A549 (cell line): ENCODE data around the gene ERCC8.

Experiments
- JUN ChIP-seq, 2 experiments: fragments of >200 bp; sonication (Bioruptor Twin); formaldehyde crosslinking; IDR thresholded peaks; 2 replicates in 1 of 2; 3 replicates in 1 of 2; pipeline ENCODE4 v1.6.1; 2016 to 2017
- RAD21 ChIP-seq, 2 experiments: fragments of >200 bp in 1 of 2; sonication (Bioruptor Twin) in 1 of 2; formaldehyde crosslinking in 1 of 2; IDR thresholded peaks in 1 of 2; conservative IDR thresholded peaks in 1 of 2; 2 replicates in 1 of 2; 3 replicates in 1 of 2; pipeline ENCODE4 v1.6.1; 2012 to 2018; ENCODE audit warnings: inconsistent platforms in 1 of 2
- USF2 ChIP-seq: fragments of 450-650 bp; IDR thresholded peaks from 2 replicates; pipeline ENCODE4 v1.6.1; 2014; ENCODE audit warnings: antibody characterized with exemption
- TF ChIP-seq, protein P1 (sequence below): fragments of >200 bp; sonication (Bioruptor Twin); formaldehyde crosslinking; IDR thresholded peaks from 3 replicates; pipeline ENCODE4 v1.5.1; 2016
- TF ChIP-seq, protein P2 (sequence below): fragments of 150-350 bp; IDR thresholded peaks from 2 replicates; pipeline ENCODE4 v1.6.1; 2014; ENCODE audit warnings: low read depth, mild to moderate bottlenecking, low read length

- TF ChIP-seq USF2 (no peak), RAD21 (conservative IDR thresholded peaks at IDR 0.05 in 1 of 2, IDR thresholded peaks at IDR 0.05 in 1 of 2) (peak; percentile 58 to 72), JUN (IDR thresholded peaks at IDR 0.05) (no peak)
- TF ChIP-seq, protein P1, sequence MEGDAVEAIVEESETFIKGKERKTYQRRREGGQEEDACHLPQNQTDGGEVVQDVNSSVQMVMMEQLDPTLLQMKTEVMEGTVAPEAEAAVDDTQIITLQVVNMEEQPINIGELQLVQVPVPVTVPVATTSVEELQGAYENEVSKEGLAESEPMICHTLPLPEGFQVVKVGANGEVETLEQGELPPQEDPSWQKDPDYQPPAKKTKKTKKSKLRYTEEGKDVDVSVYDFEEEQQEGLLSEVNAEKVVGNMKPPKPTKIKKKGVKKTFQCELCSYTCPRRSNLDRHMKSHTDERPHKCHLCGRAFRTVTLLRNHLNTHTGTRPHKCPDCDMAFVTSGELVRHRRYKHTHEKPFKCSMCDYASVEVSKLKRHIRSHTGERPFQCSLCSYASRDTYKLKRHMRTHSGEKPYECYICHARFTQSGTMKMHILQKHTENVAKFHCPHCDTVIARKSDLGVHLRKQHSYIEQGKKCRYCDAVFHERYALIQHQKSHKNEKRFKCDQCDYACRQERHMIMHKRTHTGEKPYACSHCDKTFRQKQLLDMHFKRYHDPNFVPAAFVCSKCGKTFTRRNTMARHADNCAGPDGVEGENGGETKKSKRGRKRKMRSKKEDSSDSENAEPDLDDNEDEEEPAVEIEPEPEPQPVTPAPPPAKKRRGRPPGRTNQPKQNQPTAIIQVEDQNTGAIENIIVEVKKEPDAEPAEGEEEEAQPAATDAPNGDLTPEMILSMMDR: peak; percentile 57; the same call in 2 of the 3 replicates
- TF ChIP-seq, protein P2, sequence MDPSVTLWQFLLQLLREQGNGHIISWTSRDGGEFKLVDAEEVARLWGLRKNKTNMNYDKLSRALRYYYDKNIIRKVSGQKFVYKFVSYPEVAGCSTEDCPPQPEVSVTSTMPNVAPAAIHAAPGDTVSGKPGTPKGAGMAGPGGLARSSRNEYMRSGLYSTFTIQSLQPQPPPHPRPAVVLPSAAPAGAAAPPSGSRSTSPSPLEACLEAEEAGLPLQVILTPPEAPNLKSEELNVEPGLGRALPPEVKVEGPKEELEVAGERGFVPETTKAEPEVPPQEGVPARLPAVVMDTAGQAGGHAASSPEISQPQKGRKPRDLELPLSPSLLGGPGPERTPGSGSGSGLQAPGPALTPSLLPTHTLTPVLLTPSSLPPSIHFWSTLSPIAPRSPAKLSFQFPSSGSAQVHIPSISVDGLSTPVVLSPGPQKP: no peak
Observed at GRCh38 chr5:60883229-60883628, 61.6 kb downstream of the ERCC8 start.
